GM12872 (cell line): ENCODE data around the gene NDUFA12.

Experiments
- TF ChIP-seq, protein P1 (sequence below): IDR thresholded peaks from 3 replicates; pipeline ENCODE4 v1.5.1; 2011; ENCODE audit warnings: low read depth, mild to moderate bottlenecking, low read length, moderate library complexity; ENCODE audit not compliant: insufficient read depth

The NDUFA12 gene

DNA sequence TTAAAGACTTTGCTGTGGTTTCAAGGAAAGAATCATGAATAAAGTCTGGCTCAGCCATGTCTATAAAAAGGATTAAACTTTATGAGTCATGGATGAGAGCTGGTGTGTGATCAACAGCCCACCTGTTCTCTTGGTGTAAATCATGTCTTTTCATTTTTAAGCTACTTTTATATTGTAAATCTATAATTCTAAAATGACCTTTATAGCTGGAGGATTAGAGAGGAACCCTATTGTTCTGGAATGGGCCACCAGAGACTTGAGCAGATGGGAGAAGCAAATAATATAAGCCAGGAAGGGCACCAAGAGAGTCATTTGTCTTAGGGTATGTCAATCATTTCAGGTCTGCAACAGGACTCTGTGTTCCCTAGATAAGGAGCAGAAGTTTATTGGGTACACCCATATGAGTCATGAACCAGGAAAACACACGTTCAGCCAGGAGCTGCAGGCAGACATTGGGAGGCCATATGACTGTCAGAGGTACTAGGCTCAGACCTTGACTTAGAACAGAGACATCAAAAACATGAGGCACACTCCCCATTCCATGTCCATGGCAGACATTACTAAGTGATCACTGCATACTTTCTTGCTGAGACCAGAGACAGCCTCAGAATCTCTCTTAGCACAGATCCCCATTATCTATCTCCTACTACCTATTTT lies 49.3 kb downstream of the NDUFA12 start:
- TF ChIP-seq, protein P1, sequence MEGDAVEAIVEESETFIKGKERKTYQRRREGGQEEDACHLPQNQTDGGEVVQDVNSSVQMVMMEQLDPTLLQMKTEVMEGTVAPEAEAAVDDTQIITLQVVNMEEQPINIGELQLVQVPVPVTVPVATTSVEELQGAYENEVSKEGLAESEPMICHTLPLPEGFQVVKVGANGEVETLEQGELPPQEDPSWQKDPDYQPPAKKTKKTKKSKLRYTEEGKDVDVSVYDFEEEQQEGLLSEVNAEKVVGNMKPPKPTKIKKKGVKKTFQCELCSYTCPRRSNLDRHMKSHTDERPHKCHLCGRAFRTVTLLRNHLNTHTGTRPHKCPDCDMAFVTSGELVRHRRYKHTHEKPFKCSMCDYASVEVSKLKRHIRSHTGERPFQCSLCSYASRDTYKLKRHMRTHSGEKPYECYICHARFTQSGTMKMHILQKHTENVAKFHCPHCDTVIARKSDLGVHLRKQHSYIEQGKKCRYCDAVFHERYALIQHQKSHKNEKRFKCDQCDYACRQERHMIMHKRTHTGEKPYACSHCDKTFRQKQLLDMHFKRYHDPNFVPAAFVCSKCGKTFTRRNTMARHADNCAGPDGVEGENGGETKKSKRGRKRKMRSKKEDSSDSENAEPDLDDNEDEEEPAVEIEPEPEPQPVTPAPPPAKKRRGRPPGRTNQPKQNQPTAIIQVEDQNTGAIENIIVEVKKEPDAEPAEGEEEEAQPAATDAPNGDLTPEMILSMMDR = no peak

DNA sequence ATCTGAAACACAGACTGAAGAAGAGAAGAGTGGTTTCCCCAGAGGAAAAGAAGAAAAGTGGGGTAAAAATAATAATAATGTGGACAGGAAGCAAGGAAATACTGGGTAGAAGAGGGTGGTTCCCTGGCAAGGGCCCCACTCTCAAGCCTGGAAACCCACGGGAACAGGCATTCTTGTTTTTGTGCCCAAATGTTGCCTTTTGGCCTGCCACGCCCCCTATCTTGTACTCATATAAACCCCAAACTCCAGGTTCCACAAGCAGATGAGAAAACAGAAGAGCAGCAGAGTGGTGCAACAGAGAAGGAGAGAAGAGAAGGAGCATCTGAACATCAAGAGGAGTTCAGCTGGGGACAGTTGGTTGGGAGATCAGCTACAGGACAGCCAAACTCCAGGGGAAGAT lies 51.2 kb downstream of the NDUFA12 start:
- TF ChIP-seq, protein P1 = no peak

DNA sequence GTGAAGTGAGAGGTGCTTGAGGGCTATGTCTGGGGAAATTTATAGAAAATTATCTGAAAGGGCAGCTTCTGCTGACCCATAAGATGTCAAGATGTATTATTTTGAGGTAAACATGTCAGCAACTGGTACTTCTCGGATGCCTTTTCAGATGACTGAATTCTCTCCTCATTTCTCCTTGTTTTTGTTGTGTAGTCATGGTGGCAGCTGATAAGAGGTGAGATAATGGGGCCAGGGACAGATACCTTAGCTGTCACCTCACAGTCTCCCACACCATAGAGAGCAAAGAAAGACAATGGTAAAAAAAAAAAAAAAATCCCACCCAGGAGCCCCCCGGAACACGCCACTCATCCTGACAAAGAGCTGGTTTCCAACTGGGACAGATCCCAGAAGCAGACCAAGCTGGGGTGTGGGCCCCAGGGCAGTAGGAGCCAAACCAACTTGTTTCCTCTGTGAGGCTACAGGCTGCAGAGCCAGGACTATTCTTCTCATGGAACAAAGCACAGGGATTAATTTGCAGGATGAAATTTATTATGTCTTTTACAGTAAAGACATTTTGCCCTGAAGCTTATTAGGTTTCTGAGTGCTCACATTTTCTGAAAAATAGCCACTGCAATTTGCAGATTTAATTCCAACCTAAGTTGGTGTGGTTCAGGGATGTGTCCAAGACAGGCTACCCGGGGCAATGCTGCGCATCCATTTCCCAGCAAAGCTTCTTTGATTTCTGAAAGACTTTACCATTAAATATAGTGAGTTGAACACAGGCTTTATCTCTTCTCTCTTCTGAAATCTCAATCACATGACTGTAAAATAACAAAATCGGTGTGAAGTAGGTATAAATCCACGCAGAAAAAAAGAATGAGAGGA lies 52.2 kb downstream of the NDUFA12 start:
- TF ChIP-seq, protein P1 = no peak

DNA sequence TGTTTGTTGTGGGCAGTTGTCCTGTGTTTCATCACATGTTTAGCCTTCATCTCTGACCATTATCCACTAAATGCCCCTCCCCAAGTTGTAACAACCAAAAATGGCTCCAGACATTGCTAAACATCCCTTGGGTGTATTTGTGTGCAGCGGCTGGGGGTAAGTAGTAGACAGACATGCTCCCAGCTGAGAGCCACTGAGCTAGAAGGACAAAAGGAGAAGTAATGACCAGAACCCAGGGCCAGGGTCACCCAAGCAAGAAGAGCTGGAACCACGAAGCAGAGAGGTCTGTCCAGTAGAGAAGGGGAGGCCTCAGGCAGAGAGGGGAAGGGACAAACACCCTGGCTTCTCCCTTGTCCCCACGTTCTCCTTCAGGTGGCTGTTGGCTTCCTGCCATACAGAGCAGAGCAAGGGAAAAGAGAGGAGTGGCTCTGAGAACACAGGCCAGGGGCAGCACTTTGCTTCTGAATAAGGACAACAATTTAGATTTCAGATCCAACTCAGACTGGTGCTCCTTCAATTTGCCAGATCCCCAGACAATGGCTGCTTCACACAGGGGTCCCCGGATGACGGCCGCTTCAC lies 55.2 kb downstream of the NDUFA12 start:
- TF ChIP-seq, protein P1 = no peak

DNA sequence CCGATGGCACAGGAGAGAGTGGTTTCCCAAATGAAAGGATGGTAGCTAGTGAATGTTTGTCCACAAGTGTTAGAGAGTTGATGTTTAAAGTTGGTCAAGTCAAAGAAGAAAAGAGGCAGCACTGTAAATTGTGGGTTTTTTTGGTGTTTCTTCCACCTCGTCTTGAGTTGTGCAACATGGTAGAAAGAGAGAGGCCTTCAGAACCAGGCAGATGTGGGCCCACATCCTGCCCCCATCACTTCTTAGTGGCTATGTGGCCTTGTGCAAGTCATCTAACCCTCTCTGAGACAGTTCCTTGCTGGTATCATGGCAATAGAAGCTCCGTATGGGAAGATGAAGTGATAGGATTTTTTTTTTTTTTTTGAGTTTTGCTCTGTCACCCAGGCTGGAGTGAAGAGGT lies 60.8 kb downstream of the NDUFA12 start:
- TF ChIP-seq, protein P1 = no peak

DNA sequence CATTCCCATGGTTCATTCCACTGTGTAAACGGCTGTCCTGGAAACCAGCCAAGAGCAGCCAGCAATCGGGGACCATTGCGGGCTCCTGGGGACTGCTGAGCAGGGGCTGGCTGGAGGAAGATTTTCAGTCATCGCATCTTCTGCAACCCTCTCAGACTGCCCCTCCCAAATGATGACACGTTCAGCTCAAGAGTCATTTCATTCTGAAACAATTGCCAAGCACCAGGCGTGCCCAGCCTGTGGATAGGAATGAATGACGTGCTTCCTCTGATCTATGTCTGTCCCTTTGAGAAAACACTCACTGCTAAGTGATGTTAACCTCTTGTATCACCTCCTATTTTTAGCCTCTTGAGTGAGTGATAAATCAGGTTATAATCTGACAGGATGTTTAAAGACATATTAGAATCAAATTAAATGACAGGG lies 62.0 kb downstream of the NDUFA12 start:
- TF ChIP-seq, protein P1 = no peak

DNA sequence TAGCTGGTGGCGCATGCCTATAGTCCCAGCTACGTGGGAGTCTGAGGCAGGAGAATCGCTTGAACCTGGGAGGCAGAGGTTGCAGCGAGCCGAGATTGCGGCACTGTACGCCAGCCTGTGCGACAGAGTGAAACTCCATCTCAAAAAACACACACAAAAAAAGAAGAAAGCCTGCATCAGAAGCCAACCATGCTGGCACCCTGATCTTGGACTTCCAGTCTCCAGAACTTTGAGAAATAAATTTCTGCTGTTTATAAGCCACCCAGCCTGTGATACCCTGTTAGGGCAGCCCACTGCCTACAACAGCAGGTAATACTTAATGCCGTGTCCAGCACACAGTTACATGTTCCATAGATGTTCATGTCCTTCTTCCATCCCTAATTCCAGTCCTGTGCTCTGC lies 62.7 kb downstream of the NDUFA12 start:
- TF ChIP-seq, protein P1 = no peak
